Activated CD4-positive, alpha-beta memory T cell treated with anti-CD3 and anti-CD28 coated beads, Interleukin-2, amount 10 ng/mL, durations not matched to agents 7 days and 5 days (primary cell): ENCODE data around the gene AP2S1. TPM values are rescaled to one million over a fixed set of nuclear protein-coding genes. Genes with fewer than 3 reads are reported as not detected.
"Not testable (repeated sequence)": the region's sequence is repeated elsewhere in the genome, so short reads cannot be mapped to it uniquely, and the experiment has no call there.

Source experiments
- CTCF ChIA-PET: fragments of 350-600 bp; sonication (Branson Sonifier 250); formaldehyde crosslinking; loops from one replicate; lab custom pipeline; 2021; ENCODE audit warnings: antibody characterized with exemption, inconsistent platforms; lab: Charles Lee
- POLR2A ChIA-PET: fragments of 350-600 bp; sonication (Branson Sonifier 250); formaldehyde crosslinking; loops from one replicate; lab custom pipeline; 2021; ENCODE audit warnings: antibody characterized with exemption; lab: Charles Lee
- DNase-seq: peaks from one replicate; pipeline ENCODE4 v3.0.0-alpha.2; 2020
- H3K27ac Mint-ChIP-seq: one replicate; pipeline ENCODE4 v1.8.0; 2021; ENCODE audit warnings: mild to moderate bottlenecking, mixed read lengths
- H3K27me3 Mint-ChIP-seq: one replicate; pipeline ENCODE4 v1.8.0; 2021; ENCODE audit warnings: mixed read lengths
- H3K36me3 Mint-ChIP-seq: one replicate; pipeline ENCODE4 v1.8.0; 2021; ENCODE audit warnings: low read depth, mixed read lengths
- H3K4me1 Mint-ChIP-seq: one replicate; pipeline ENCODE4 v1.8.0; 2021; ENCODE audit warnings: mixed read lengths
- H3K4me3 Mint-ChIP-seq: one replicate; pipeline ENCODE4 v1.8.0; 2021; ENCODE audit warnings: mild to moderate bottlenecking, mixed read lengths
- H3K9me3 Mint-ChIP-seq: one replicate; pipeline ENCODE4 v1.8.0; 2021; ENCODE audit warnings: mixed read lengths
- total RNA-seq, 2 experiments: library from RNA; stranded (reverse); gene quantifications; one replicate each; pipeline ENCODE4 v1.2.3, GENCODE V29; 2021

The AP2S1 gene
- total RNA-seq, result 100 to 1,000 TPM; 116 to 117 TPM

DNA sequence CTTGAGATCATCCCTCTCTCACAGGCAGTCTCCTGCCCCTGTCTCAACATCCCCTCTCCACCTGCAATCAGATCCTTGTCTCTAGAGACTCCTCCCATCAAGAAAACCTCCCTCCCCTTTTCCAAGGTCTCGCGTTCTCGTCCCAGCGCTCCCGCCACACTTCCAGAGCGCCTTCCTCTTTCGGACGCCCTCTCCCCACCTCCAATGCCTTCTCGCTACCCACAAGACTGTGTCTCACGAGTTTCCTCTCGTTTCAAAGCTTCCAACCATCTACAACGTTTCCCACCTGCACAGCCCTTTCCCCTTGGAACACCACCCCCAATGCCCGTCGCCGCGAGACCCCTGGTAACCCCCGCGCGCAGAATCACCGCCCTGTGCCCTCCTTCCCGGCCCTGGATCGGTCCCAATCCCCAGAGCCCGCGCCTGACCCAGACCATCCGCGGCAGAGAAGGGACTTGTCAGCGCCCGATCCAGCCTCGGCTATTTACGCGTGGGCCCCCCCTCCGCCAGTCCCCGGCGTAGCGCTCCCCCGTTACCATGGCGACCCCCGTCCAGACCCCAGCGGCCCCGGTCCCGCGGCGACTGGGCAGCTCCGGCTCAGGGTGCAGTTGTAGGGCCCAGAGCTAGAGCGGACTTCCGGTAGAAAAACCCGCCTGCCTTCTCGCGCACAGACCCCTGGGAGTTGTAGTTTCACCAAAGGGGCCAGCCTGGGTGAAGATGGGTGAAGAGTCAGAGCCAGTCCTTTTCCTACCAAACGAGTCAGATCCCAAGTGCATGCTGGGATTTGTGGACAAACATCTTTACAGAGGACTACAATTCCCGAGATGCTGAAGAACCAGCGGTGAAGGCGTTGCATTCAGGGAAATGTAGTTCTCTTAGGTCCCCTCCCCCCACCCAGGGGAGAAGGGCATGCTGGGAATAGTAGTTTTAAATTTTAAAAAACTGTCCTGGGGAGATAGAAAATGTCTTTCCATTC, at the start of gene AP2S1:
Gene AP2S1 (minus strand): TSS at position 619 of the 976 bp plus-strand sequence. CDS start 80 bp downstream, at position 539.
- H3K9me3 Mint-ChIP-seq, result no peaks in the 10 kb centered on the region
- peak within 1 kb of the TSS; percentile 92 for H3K4me3 Mint-ChIP-seq
- ChIA-PET CTCF (interaction anchor here (0.6 to 2.3 kb wide), 9 partner anchors 10 to 393 kb away, joined by 3 to 8 read pairs (median 3); partner anchors contain the start of gene DACT3), POLR2A (interaction anchor here (0.6 to 2.3 kb wide), 6 partner anchors 9 to 66 kb away, joined by 3 to 10 read pairs (median 5); partner anchors contain the start of genes ARHGAP35 and SLC1A5)
- peak; percentile 94 for DNase-seq
- H3K27ac Mint-ChIP-seq, result peak within 1 kb of the TSS; percentile 78
- peaks cover 5% of the 10 kb centered on the region for H3K36me3 Mint-ChIP-seq
- peaks cover 33% of the 10 kb centered on the region for H3K4me1 Mint-ChIP-seq
- H3K27me3 Mint-ChIP-seq, result no peaks in the 10 kb centered on the region

GRCh38 chr19:46900341-46900740, 49.7 kb upstream of the AP2S1 start:
- Mint-ChIP-seq H3K9me3 (no peaks in the 10 kb centered on the region), H3K27me3 (no peaks in the 10 kb centered on the region), H3K4me3 (no peak overlapping the region), H3K36me3 (peaks cover 3% of the 10 kb centered on the region), H3K4me1 (peaks cover 31% of the 10 kb centered on the region), H3K27ac (no peak overlapping the region)
- DNase-seq, result no peak
- POLR2A ChIA-PET, result no interaction called here
- CTCF ChIA-PET, result interaction anchor here (1.7 kb wide), 1 partner anchor 113 kb away, joined by 4 read pairs; no protein-coding TSS in a partner anchor

DNA sequence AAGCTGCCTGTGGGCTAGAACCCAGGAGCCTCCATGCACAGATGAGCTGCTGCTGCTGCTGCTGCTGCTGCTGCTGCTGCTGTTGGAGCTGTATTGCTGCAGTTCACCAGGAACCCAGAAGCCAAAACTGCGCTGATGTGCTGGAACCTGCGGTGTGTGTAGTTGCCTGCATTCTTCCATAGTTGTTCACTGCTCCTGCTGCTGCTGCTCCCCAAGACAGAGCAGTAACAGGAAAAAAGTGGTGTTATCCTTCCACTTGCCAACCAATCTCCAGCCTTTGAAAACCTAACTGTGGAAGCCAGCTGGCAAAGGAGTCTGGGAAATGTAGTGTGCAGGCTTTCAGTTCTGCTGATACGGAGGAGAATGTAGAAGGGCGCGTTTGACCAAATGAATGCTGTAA, 48.1 kb upstream of the AP2S1 start:
- H3K4me1 Mint-ChIP-seq, result peaks cover 20% of the 10 kb centered on the region
- H3K36me3 Mint-ChIP-seq, result peaks cover 6% of the 10 kb centered on the region

DNA sequence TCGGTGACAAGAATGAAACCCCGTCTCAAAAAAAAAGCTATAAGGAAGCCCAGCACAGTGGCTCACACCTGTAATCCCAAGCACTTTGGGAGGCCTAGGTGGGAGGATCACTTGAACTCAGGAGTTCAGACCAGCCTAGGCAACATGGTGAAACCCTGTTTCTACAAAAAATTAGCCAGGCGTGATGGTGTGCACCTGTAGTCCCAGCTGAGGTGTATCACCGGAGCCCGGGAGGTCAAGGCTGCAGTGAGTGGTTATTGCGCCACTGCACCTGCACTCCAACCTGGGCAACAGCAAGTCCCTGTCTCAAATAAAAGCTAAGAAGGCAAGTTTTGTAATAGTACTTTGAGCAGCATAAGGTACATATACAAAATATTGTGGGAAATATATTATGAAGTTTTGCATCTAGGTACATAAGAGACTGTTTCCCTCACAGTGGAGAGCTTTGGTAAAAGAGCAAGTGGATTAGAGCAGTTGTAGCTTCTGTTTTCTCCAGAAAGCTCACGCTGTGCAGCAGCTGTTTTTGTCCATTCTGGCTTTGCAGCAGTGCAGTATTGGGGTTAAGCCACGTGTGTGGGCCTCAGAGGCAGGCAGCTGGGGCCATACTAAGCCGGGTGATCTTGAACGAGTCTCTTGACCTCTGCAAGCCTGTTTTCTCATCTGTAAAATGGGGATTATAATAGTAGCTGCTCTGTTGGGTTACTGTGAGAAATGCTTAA, 45.6 kb upstream of the AP2S1 start:
- Mint-ChIP-seq H3K9me3 (no peaks in the 10 kb centered on the region), H3K27me3 (no peaks in the 10 kb centered on the region), H3K36me3 (peaks cover 13% of the 10 kb centered on the region), H3K4me1 (peaks cover 9% of the 10 kb centered on the region), H3K4me3 (no peak overlapping the region), H3K27ac (no peak overlapping the region)
- no peak for DNase-seq
- POLR2A ChIA-PET, result interaction anchor here (1.2 kb wide), 1 partner anchor 17 kb away, joined by 3 read pairs; no protein-coding TSS in a partner anchor
- CTCF ChIA-PET, result interaction anchor here (0.8 to 1.4 kb wide), 4 partner anchors 11 to 117 kb away, joined by 3 to 6 read pairs (median 4); no protein-coding TSS in a partner anchor

More for the DNA sequence above, 48.1 kb upstream of the AP2S1 start:
- POLR2A ChIA-PET, result interaction anchor here (1.1 kb wide), 1 partner anchor 10 kb away, joined by 5 read pairs; no protein-coding TSS in a partner anchor
- Mint-ChIP-seq H3K4me3 (no peak overlapping the region), H3K27ac (no peak overlapping the region), H3K9me3 (no peaks in the 10 kb centered on the region), H3K27me3 (no peaks in the 10 kb centered on the region)
- CTCF ChIA-PET, result interaction anchor here (1.1 to 1.8 kb wide), 5 partner anchors 10 to 132 kb away, joined by 3 to 4 read pairs (median 3); no protein-coding TSS in a partner anchor
- no peak for DNase-seq

GRCh38 chr19:46892252-46893179, 41.9 kb upstream of the AP2S1 start:
- CTCF ChIA-PET, result interaction anchor here (1.0 to 1.1 kb wide), 2 partner anchors 14 to 121 kb away, joined by 3 read pairs; no protein-coding TSS in a partner anchor
- Mint-ChIP-seq H3K36me3 (peaks cover 12% of the 10 kb centered on the region), H3K27ac (no peak overlapping the region), H3K27me3 (no peaks in the 10 kb centered on the region), H3K9me3 (no peaks in the 10 kb centered on the region), H3K4me1 (peaks cover 7% of the 10 kb centered on the region), H3K4me3 (no peak overlapping the region)
- no peak for DNase-seq
- POLR2A ChIA-PET, result no interaction called here

GRCh38 chr19:46890423-46891170, 40.0 kb upstream of the AP2S1 start:
- peaks cover 15% of the 10 kb centered on the region for H3K4me1 Mint-ChIP-seq
- ChIA-PET CTCF (no interaction called here), POLR2A (no interaction called here)
- no peaks in the 10 kb centered on the region for H3K27me3 Mint-ChIP-seq
- no peak overlapping the region for H3K4me3 Mint-ChIP-seq
- no peak for DNase-seq
- H3K36me3 Mint-ChIP-seq, result peaks cover 14% of the 10 kb centered on the region
- H3K9me3 Mint-ChIP-seq, result no peaks in the 10 kb centered on the region
- no peak overlapping the region for H3K27ac Mint-ChIP-seq

DNA sequence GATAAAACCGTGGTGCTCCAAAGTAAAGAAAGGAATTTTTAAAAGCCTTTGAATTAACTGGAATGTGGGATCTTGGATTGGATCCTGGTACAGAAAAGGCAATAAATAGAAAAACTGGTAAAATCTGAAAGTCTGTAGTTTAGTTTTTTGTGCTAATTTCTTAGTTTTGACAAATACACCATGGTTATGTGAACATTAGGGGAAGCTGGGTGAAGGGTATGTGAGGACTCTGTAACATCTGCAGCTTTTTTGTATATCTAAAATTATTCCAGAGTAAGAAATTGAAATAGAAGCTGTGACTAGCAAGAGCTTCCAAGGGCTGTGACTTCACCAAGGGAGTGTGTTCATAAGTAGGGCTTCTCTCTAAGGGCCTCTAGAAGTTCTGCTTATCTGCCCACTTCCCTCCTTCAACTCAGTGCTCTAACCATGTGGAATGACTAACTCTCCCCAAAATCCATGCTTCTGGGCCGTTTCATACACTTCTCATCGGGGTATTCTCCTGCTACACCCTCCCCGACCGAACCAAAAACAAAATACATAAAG, 36.7 kb upstream of the AP2S1 start:
- DNase-seq, result no peak
- Mint-ChIP-seq H3K4me1 (peaks cover 15% of the 10 kb centered on the region), H3K27me3 (no peaks in the 10 kb centered on the region), H3K36me3 (peaks cover 4% of the 10 kb centered on the region), H3K27ac (no peak overlapping the region), H3K9me3 (no peaks in the 10 kb centered on the region), H3K4me3 (no peak overlapping the region)
- CTCF ChIA-PET, result interaction anchor here (0.9 kb wide), 1 partner anchor 48 kb away, joined by 3 read pairs; no protein-coding TSS in a partner anchor
- POLR2A ChIA-PET, result no interaction called here

GRCh38 chr19:46886546-46887239, 36.0 kb upstream of the AP2S1 start:
- H3K27ac Mint-ChIP-seq, result no peak overlapping the region
- POLR2A ChIA-PET, result no interaction called here
- H3K9me3 Mint-ChIP-seq, result no peaks in the 10 kb centered on the region
- H3K4me3 Mint-ChIP-seq, result no peak overlapping the region
- peaks cover 4% of the 10 kb centered on the region for H3K36me3 Mint-ChIP-seq
- DNase-seq, result no peak
- peaks cover 15% of the 10 kb centered on the region for H3K4me1 Mint-ChIP-seq
- H3K27me3 Mint-ChIP-seq, result no peaks in the 10 kb centered on the region
- CTCF ChIA-PET, result interaction anchor here (0.6 to 1.4 kb wide), 3 partner anchors 12 to 259 kb away, joined by 3 to 4 read pairs (median 3); no protein-coding TSS in a partner anchor

DNA sequence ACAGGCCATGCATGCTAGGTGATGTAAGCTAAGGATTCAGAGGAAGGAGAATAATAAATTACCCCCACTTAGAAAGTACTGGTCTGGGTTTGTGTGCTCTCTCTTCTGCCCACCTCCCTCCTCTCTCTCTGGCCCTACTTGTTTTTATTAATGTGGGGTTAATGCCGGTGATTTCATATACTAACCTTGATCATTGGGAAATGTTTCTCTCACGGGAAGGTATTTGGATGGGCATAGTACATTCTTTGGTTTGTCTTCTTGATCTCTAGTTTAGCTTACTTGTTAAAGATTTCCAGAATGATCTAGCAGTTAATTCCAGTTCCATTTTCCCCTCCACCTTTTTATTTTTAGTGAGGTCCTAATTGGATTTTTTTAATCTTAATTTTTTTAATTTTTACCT, 34.8 kb upstream of the AP2S1 start:
- no peak overlapping the region for H3K4me3 Mint-ChIP-seq
- CTCF ChIA-PET, result interaction anchor here (0.5 to 1.4 kb wide), 5 partner anchors 14 to 128 kb away, joined by 3 to 6 read pairs (median 4); no protein-coding TSS in a partner anchor
- peaks cover 15% of the 10 kb centered on the region for H3K4me1 Mint-ChIP-seq
- no peak overlapping the region for H3K27ac Mint-ChIP-seq
- no peaks in the 10 kb centered on the region for H3K9me3 Mint-ChIP-seq
- DNase-seq, result no peak
- H3K27me3 Mint-ChIP-seq, result no peaks in the 10 kb centered on the region
- POLR2A ChIA-PET, result interaction anchor here (1.2 kb wide), 1 partner anchor 162 kb away, joined by 3 read pairs; no protein-coding TSS in a partner anchor
- H3K36me3 Mint-ChIP-seq, result peaks cover 4% of the 10 kb centered on the region

DNA sequence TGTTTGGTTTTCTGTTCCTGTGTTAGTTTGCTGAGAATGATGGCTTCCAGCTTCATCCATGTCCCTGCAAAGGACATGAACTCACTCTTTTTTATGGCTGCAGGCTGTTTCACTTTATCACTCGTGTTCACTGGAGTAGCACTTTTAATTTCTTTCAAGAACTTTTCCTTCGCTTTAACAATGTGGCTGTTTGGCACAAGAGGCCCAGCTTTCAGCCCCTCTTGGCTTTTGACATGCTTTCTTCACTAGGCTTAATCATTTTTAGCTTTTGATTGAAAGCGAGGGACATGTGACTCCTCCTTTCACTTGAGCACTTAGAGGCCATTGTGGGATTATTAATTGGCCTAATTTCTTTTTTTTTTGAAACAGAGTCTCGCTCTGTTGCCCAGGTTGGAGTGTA, 32.1 kb upstream of the AP2S1 start:
- H3K9me3 Mint-ChIP-seq, H3K4me3 Mint-ChIP-seq, H3K27me3 Mint-ChIP-seq, POLR2A ChIA-PET, DNase-seq, H3K27ac Mint-ChIP-seq, H3K36me3 Mint-ChIP-seq: not testable (repeated sequence)
- CTCF ChIA-PET, result interaction anchor here (0.6 kb wide), 1 partner anchor 488 kb away, joined by 5 read pairs; no protein-coding TSS in a partner anchor
- H3K4me1 Mint-ChIP-seq, result peaks cover 20% of the 10 kb centered on the region
